22Rv1 (cell line): ENCODE measurements around the gene UNC79.

Experiments used
- ZFX ChIP-seq: fragments of 450-650 bp; IDR thresholded peaks from 2 replicates; pipeline ENCODE4 v1.6.1; 2017; ENCODE audit warnings: antibody characterized with exemption, borderline replicate concordance
- TF ChIP-seq, protein P1 (sequence below): fragments of 450-650 bp; IDR thresholded peaks from 2 replicates; pipeline ENCODE4 v1.5.1; 2017; ENCODE audit warnings: mild to moderate bottlenecking

DNA sequence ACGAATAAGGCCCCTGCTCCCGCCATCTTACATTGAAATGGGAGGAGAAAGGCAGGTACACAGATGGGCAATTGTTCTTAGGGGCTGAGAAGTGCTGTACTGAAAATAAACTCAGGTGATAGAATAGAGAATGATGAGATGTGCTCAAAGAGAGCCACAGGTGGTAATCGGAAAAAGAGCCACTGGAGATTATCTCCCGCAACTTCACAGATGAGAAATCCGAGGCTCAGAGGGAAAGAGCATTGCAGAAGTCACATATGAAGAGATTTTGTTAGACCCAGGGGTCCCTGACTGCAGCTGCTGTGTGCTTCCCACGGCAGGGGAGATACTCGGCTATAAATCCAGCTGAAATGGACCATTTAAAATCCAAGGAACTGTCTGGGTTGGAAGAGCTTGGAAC, 283.9 kb downstream of the UNC79 start:
- TF ChIP-seq, protein P1, sequence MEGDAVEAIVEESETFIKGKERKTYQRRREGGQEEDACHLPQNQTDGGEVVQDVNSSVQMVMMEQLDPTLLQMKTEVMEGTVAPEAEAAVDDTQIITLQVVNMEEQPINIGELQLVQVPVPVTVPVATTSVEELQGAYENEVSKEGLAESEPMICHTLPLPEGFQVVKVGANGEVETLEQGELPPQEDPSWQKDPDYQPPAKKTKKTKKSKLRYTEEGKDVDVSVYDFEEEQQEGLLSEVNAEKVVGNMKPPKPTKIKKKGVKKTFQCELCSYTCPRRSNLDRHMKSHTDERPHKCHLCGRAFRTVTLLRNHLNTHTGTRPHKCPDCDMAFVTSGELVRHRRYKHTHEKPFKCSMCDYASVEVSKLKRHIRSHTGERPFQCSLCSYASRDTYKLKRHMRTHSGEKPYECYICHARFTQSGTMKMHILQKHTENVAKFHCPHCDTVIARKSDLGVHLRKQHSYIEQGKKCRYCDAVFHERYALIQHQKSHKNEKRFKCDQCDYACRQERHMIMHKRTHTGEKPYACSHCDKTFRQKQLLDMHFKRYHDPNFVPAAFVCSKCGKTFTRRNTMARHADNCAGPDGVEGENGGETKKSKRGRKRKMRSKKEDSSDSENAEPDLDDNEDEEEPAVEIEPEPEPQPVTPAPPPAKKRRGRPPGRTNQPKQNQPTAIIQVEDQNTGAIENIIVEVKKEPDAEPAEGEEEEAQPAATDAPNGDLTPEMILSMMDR = no peak
- TF ChIP-seq ZFX = no peak
